HG03066 (cell line): ENCODE data around the gene HDAC9.

ENCODE experiments used
- ATAC-seq: cut with Tn5 transposase; IDR thresholded peaks from one replicate; pipeline ENCODE4 v1.9.1; 2021; ENCODE audit warnings: low read depth; ENCODE audit not compliant: unreplicated experiment

The HDAC9 gene

GRCh38 chr7:18821554-18821953 lies 326.0 kb downstream of the HDAC9 start:
- ATAC-seq, result no peak

DNA sequence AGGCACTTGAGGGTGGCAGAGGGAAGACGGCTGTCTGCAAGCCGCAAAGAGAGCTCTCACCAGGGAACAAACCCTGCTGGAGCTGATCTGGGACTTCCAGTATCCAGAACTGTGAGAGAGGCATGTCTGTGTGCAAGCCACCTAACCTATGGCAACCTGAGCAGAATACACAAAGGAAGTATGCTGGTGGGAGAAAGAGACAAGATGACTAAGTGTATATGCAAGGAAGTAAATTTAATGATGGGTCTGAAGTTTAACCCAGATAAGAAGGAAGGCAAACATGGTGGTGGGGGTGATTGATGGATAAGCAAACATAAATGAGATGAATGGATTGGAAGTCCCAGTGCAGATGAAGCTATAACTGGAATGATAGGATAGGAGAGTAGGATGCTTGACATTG lies 328.6 kb downstream of the HDAC9 start:
- ATAC-seq, result no peak

GRCh38 chr7:18828260-18828993 lies 332.9 kb downstream of the HDAC9 start:
- no peak for ATAC-seq

DNA sequence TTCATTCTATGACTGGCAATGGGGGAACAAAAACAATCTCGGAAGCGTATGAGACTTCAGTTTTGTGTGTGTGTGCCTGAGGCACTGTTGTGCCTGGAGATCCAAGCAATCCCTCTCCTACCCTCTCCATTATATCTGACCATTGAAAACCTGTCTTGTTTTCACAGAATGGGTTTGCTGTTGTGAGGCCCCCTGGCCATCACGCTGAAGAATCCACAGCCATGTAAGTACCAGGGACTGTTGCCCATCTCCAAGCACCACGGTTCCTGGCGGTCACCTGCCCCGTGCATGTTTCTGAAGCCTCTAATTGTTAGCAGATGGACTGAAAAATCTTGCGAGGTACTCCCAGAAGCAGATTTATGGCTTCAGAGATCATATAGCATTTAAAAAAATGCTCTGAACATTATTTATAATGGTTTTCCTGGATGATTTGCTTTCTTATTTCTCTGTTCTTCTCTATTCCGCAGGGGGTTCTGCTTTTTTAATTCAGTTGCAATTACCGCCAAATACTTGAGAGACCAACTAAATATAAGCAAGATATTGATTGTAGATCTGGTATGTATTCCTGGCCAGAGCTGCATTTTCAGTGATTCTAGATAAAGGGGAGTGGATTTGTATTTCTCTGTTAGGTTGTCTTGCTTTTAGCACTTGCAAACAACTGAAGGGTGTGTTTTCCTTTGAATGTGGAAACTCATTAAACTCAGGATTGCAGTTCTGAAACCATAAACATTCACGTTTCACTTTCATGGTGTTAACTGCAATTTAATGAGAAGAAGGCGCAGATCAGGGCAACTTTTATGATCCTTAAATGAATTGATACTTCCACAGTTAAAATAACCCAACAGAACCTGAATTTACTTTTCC lies 333.7 kb downstream of the HDAC9 start:
- ATAC-seq, result no peak

GRCh38 chr7:18829858-18830285 lies 334.3 kb downstream of the HDAC9 start:
- ATAC-seq, result no peak

DNA sequence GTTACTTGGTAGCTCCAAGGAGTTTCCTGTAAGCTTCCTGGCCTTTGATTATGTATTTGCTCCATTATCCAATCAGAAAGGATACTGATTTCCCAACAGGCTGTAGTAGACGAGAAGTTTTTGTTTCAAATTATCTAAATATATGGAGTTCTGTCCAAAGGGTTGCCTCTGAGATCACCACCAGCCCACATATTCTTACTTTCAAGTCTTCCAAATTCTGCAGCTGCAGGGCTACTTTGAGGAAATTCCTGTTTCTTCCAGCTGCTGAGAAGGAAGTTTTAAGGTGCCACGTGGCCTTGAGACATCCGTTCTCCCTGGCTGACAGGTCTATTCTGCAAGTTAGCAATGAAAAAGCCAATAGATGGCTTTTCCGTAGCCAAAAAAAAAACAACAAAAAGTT lies 335.9 kb downstream of the HDAC9 start:
- no peak for ATAC-seq

DNA sequence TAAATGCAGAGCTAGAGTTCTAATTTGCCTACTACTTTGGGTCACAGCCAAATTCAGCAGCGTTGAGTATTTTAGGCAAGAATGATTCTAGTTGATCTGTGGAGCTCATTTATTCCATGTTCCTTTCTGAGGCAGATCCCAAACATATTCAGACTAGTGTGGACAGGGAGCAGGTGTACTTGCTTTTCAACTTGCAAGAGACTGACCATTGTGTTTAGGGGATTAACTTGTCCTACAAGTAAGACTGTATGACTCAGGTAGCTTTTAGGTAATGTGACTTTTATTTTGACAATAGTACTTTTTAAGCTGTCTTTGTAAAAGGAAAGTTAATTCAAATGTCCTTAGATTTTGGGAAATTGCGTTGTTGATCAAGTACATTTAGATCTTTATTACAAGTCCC lies 336.4 kb downstream of the HDAC9 start:
- ATAC-seq, result no peak

DNA sequence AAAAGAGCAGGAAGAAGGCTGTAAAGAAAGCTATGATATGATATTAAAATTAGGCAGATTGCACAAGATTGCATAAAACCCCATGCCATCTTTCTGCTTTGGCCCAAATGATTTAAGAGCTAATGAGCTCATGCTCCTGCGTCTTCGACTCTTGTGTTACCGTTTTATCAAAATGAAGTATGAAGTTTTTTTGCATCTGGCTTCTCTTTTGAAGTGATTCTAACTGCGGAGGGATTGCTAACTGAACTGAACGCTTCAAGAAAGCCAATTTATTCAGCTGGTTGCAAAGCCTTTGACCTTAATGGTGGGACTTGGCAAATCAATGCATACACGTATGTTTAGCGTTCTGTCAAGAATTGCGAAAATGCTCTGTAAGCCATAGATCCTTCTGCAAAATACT lies 339.0 kb downstream of the HDAC9 start:
- ATAC-seq, result no peak

DNA sequence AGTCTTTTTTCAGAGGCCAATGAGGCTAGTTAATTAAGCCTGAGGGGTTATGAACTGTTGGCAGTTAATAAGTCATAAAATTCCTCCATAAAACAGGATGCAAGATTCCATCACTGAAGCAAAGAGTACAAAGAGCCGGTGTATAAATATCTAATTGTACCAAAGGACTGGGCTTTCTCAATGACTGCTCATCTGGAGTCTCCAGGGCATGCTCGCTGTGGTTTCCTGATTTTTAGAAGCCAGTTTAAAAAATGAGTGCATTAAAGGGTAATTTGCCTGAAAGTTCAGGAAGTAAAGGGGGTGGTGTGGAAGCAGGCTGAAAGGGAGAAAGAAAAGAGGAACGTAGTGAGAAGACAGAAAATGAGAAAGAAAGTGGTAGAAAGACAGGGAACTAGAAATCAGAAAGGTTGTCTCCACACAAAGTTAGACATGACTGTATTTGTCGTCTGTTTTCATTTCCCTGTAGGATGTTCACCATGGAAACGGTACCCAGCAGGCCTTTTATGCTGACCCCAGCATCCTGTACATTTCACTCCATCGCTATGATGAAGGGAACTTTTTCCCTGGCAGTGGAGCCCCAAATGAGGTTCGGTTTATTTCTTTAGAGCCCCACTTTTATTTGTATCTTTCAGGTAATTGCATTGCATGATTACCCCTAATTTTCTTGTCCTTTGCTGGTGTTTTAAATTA lies 339.6 kb downstream of the HDAC9 start:
- ATAC-seq, result no peak

DNA sequence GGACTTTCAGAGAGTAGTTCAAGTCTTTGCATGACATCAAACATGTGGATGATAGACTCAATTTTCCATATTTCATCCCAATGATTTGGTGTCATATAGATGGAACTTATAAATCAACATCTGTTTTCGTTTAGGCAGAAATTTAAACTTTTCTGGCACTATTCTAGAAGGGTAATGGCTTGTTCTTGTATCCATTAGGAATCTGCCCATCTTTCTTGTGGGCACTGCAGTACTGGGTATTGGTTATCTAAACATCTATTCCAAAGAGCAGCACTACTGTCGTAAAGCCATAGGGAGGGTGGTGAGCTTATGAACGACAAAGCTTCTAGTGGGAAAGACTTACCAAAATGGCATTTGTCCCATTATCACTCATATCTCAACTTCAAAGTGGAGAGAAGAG lies 348.4 kb downstream of the HDAC9 start:
- no peak for ATAC-seq

GRCh38 chr7:18844735-18845134 lies 349.2 kb downstream of the HDAC9 start:
- no peak for ATAC-seq

DNA sequence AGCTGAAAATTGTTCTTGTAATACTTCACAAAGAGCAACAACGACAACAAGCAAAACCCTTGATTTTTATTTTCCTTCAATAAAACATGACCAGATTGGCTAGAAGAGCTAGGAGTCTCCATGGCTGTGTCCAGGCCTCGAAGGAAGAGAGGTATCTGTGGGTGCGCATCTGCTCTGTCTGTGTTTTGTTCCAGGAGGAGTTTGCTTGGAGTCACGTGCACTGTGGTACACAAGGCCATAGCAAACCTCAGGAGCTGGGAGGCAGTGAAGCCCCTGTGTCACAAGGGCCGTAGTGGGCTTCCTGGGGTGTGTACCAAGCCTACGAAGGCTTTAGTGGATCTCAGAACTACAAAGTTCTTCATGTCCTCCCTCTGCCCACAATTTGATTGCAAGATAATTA lies 350.2 kb downstream of the HDAC9 start:
- ATAC-seq, result no peak

- ATAC-seq, result no peak
These were observed 351.2 kb downstream of the HDAC9 start for GRCh38 chr7:18846765-18847215.

DNA sequence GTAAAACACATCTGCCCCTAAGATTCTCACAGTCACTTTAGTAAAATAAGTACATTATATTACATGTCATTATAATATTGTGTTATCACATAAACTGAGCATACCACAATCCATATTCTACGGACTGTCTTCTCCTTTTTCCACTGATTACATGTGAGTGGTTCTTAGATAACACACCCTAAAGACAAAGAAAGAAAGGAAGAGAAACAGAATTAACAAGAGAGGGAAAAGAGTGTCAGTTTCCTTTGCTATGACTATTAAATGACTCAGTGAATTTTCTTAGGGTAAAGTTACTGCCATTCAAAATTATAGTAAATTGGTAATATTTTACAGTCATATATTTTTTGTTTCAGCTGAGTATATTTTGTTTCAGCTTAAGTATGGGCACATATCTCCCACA lies 353.6 kb downstream of the HDAC9 start:
- ATAC-seq, result no peak

GRCh38 chr7:18855796-18856195 lies 360.2 kb downstream of the HDAC9 start:
- no peak for ATAC-seq

GRCh38 chr7:18858232-18858631 lies 362.7 kb downstream of the HDAC9 start:
- ATAC-seq, result no peak

DNA sequence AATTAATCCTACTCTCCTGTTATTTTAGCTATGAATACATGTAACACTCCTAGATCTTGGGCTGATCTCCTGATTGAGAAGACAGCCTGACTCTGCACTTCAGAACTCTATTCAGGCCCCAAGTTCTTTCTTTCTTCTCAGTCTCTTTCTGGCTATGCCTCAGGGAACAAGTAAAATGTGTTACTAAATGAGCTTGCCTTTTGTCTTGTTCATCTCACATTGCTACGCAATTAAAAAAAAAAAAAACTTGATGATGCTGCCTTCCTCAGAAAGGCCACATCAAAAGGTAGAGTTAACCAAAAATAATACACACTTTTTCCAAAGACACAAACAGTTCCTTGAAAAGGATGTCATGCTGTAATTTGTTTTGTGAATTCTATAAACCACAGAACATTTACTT lies 363.8 kb downstream of the HDAC9 start:
- no peak for ATAC-seq

DNA sequence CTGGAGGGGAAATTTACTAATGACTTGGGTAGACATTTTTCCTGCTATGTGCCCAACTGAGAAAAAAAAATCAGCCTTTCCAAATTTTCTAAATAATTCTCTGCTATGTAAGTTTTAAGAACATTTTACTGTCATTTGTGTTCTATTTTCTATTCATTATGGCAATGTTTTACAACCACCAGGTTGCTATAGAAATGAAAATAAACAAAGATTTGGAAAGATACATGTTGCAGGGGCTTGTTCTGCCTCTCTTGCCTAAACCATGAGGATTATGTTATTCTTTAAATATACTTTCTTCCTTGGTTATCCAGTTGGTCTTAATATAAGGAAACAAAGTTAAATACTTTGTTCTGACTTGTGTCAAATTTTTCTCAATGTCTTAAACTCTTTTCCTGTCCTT lies 364.7 kb downstream of the HDAC9 start:
- no peak for ATAC-seq

DNA sequence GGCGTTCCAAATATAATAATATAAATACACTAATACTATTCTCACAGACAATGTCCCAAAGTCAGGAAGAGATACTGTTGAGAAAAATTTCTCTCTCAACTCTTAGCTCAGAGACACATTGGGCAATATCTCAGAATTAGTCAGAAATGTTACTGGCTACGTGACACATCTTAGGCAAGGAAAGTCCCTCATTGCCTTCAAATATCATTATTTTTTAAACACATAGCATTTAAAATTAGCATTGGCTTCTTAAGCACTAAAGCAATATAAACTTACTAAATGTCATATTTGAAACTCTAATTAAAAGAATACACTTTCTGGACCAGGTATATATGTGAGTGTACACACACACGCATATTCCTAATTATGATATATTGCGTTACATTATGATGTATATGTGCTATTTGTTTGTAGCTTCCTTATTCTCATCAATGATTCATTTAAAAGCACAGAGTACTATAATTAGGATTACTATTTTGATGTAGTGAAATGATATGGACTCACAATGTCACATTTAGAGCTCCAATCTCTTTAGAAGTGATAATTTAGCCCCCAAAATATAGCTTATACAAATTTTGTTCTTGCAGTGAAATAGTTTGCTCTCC lies 366.1 kb downstream of the HDAC9 start:
- no peak for ATAC-seq

DNA sequence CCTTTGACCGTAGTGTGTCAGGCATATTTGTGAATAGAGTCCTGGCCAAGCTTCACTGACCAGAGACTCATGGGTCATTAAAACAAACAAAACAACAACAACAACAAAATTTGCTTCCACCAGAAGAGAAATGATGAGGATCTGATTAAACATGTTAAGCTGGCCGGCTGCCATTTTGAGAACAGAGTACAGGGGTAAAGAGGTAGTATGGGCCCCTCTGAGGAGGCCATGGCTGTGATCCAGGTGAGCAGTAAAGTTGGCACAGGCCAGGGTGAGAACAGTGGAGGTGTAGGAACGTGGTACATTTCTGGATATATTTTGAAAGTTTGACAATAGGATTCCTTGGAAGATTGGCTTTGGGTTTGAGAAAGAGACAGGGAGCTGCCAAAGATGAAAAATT lies 369.4 kb downstream of the HDAC9 start:
- ATAC-seq, result no peak
